Chondrocyte (in vitro differentiated cells): ENCODE data around the gene NOP16. TPM values are rescaled to one million over a fixed set of nuclear protein-coding genes. Genes with fewer than 3 reads are reported as not detected.

Experiments used
- DNase-seq: peaks from one replicate; pipeline ENCODE4 v3.0.0; 2021; ENCODE audit warnings: mixed read lengths, low spot score
- H3K27ac Mint-ChIP-seq: one replicate; pipeline ENCODE4 v1.8.0; 2021; ENCODE audit warnings: mild to moderate bottlenecking, moderate library complexity, mixed read lengths; ENCODE audit not compliant: unreplicated experiment
- H3K27me3 Mint-ChIP-seq: 2 replicates; pipeline ENCODE4 v1.8.0; 2021; ENCODE audit warnings: low read depth, mixed read lengths
- H3K36me3 Mint-ChIP-seq: 2 replicates; pipeline ENCODE4 v1.8.0; 2021; ENCODE audit warnings: low read depth, mixed read lengths
- H3K4me1 Mint-ChIP-seq: 2 replicates; pipeline ENCODE4 v1.8.0; 2021; ENCODE audit warnings: low read depth, mild to moderate bottlenecking, mixed read lengths
- H3K4me3 Mint-ChIP-seq: one replicate; pipeline ENCODE4 v1.8.0; 2021; ENCODE audit warnings: mild to moderate bottlenecking, moderate library complexity, mixed read lengths; ENCODE audit not compliant: unreplicated experiment
- H3K9me3 Mint-ChIP-seq: 2 replicates; pipeline ENCODE4 v1.8.0; 2021; ENCODE audit warnings: low read depth, mixed read lengths
- CTCF ChIP-seq: fragments of 200-600 bp; sonication (generic); IDR thresholded peaks from 2 replicates; pipeline ENCODE4 v1.5.0; 2021; ENCODE audit warnings: antibody characterized with exemption, mild to moderate bottlenecking, moderate library complexity
- total RNA-seq: library from RNA; stranded (reverse); gene quantifications from 3 replicates; pipeline ENCODE4 v1.2.1, GENCODE V29; 2021

Gene NOP16
- total RNA-seq, 1 donor from 2014 or later: 19.9 TPM

- Mint-ChIP-seq H3K27ac (no peak overlapping the region), H3K9me3 (no peaks in the 10 kb centered on the region), H3K27me3 (no peaks in the 10 kb centered on the region), H3K4me1 (no peaks in the 10 kb centered on the region), H3K36me3 (peaks cover 14% of the 10 kb centered on the region), H3K4me3 (no peak overlapping the region)
- TF ChIP-seq CTCF: no peak
- no peak for DNase-seq
Observed at GRCh38 chr5:176342766-176343458, 45.5 kb downstream of the NOP16 start.

- Mint-ChIP-seq H3K36me3 (peaks cover 13% of the 10 kb centered on the region), H3K4me3 (no peak overlapping the region), H3K4me1 (no peaks in the 10 kb centered on the region), H3K9me3 (no peaks in the 10 kb centered on the region), H3K27me3 (no peaks in the 10 kb centered on the region), H3K27ac (no peak overlapping the region)
- TF ChIP-seq CTCF: no peak
- no peak for DNase-seq
Observed at GRCh38 chr5:176342158-176342483, 46.3 kb downstream of the NOP16 start.

GRCh38 chr5:176341325-176342157 lies 46.9 kb downstream of the NOP16 start:
- TF ChIP-seq CTCF: no peak
- no peaks in the 10 kb centered on the region for H3K9me3 Mint-ChIP-seq
- H3K27me3 Mint-ChIP-seq: no peaks in the 10 kb centered on the region
- H3K27ac Mint-ChIP-seq: peak overlapping the region; percentile 60
- no peaks in the 10 kb centered on the region for H3K4me1 Mint-ChIP-seq
- H3K36me3 Mint-ChIP-seq: peaks cover 17% of the 10 kb centered on the region
- H3K4me3 Mint-ChIP-seq: no peak overlapping the region
- no peak for DNase-seq

GRCh38 chr5:176339304-176339703 lies 49.1 kb downstream of the NOP16 start:
- no peaks in the 10 kb centered on the region for H3K27me3 Mint-ChIP-seq
- no peak for TF ChIP-seq CTCF
- H3K4me3 Mint-ChIP-seq: no peak overlapping the region
- peaks cover 17% of the 10 kb centered on the region for H3K36me3 Mint-ChIP-seq
- H3K27ac Mint-ChIP-seq: no peak overlapping the region
- no peaks in the 10 kb centered on the region for H3K4me1 Mint-ChIP-seq
- no peaks in the 10 kb centered on the region for H3K9me3 Mint-ChIP-seq
- DNase-seq: no peak

- H3K27me3 Mint-ChIP-seq: no peaks in the 10 kb centered on the region
- no peaks in the 10 kb centered on the region for H3K4me1 Mint-ChIP-seq
- H3K4me3 Mint-ChIP-seq: no peak overlapping the region
- peaks cover 22% of the 10 kb centered on the region for H3K36me3 Mint-ChIP-seq
- TF ChIP-seq CTCF: no peak
- no peak overlapping the region for H3K27ac Mint-ChIP-seq
- peaks cover 6% of the 10 kb centered on the region for H3K9me3 Mint-ChIP-seq
- DNase-seq: no peak
Observed at GRCh38 chr5:176337913-176338312, 50.5 kb downstream of the NOP16 start.
